Measurements from ENCODE around the gene COQ7.
A peak's percentile ranks its signal among the peaks of the same experiment; 100 is the strongest.

COQ7 gene

GRCh38 chr16:19067349-19068236 is at the start of gene COQ7:
TSS of gene COQ7 (plus strand) at chr16:19067614. CDS start at chr16:19067665, 51 bp downstream.
- peak; percentile 99 for DNase-seq (ENCODE audit: low read depth, low spot score)

- no peak for DNase-seq (ENCODE audit: low read depth, low spot score)
Measured at GRCh38 chr16:19020689-19021088, 46.7 kb upstream of the COQ7 start.

- DNase-seq (ENCODE audit: low read depth, low spot score) = no peak
Measured at GRCh38 chr16:19021747-19022146, 45.7 kb upstream of the COQ7 start.

GRCh38 chr16:19027416-19027815 is 40.0 kb upstream of the COQ7 start:
- no peak for DNase-seq (ENCODE audit: low read depth, low spot score)

- DNase-seq (ENCODE audit: low read depth, low spot score) = no peak
Measured at GRCh38 chr16:19029980-19030379, 37.4 kb upstream of the COQ7 start.

GRCh38 chr16:19031738-19032137 is 35.7 kb upstream of the COQ7 start:
- DNase-seq (ENCODE audit: low read depth, low spot score) = no peak

- no peak for DNase-seq (ENCODE audit: low read depth, low spot score)
Measured at GRCh38 chr16:19033761-19034160, 33.7 kb upstream of the COQ7 start.

GRCh38 chr16:19040400-19040799 is 27.0 kb upstream of the COQ7 start:
- DNase-seq (ENCODE audit: low read depth, low spot score) = no peak

GRCh38 chr16:19044769-19045168 is 22.6 kb upstream of the COQ7 start:
- DNase-seq (ENCODE audit: low read depth, low spot score) = no peak

GRCh38 chr16:19046062-19046461 is 21.4 kb upstream of the COQ7 start:
- DNase-seq (ENCODE audit: low read depth, low spot score) = no peak

- DNase-seq (ENCODE audit: low read depth, low spot score) = no peak
Measured at GRCh38 chr16:19062706-19063105, 4.7 kb upstream of the COQ7 start.

- no peak for DNase-seq (ENCODE audit: low read depth, low spot score)
Measured at GRCh38 chr16:19066988-19067348, 446 bp upstream of the COQ7 start.

GRCh38 chr16:19068237-19068815 is 912 bp downstream of the COQ7 start:
- no peak for DNase-seq (ENCODE audit: low read depth, low spot score)

GRCh38 chr16:19071811-19072777 is 4.7 kb downstream of the COQ7 start:
- DNase-seq (ENCODE audit: low read depth, low spot score) = no peak

GRCh38 chr16:19073344-19073743 is 5.9 kb downstream of the COQ7 start:
- no peak for DNase-seq (ENCODE audit: low read depth, low spot score)

GRCh38 chr16:19073863-19074262 is 6.4 kb downstream of the COQ7 start:
- no peak for DNase-seq (ENCODE audit: low read depth, low spot score)

- DNase-seq (ENCODE audit: low read depth, low spot score) = no peak
Measured at GRCh38 chr16:19075511-19075910, 8.1 kb downstream of the COQ7 start.

GRCh38 chr16:19077879-19078278 is 10.5 kb downstream of the COQ7 start:
- no peak for DNase-seq (ENCODE audit: low read depth, low spot score)

GRCh38 chr16:19083670-19084069 is 16.3 kb downstream of the COQ7 start:
- DNase-seq (ENCODE audit: low read depth, low spot score) = no peak

- DNase-seq (ENCODE audit: low read depth, low spot score) = no peak
Measured at GRCh38 chr16:19084139-19084538, 16.7 kb downstream of the COQ7 start.

- no peak for DNase-seq (ENCODE audit: low read depth, low spot score)
Measured at GRCh38 chr16:19084879-19085278, 17.5 kb downstream of the COQ7 start.

- no peak for DNase-seq (ENCODE audit: low read depth, low spot score)
Measured at GRCh38 chr16:19085679-19086200, 18.3 kb downstream of the COQ7 start.
